OCI-LY7 (cell line): ENCODE data around the gene PRSS33.

Source experiments
- EZH2phosphoT487 ChIP-seq: fragments of 200-600 bp; sonication (generic); IDR thresholded peaks from 2 replicates; pipeline ENCODE4 v1.6.1; 2018; ENCODE audit warnings: low read depth, borderline replicate concordance, mild to moderate bottlenecking, mixed run types, antibody characterized with exemption, low read length, moderate library complexity, mixed read lengths
- TF ChIP-seq, protein P1 (sequence below): fragments of 200-600 bp; sonication (generic); conservative IDR thresholded peaks from 2 replicates; pipeline ENCODE4 v1.5.1; 2014; ENCODE audit warnings: mild to moderate bottlenecking, antibody characterized with exemption, low read length, moderate library complexity, mixed read lengths

DNA sequence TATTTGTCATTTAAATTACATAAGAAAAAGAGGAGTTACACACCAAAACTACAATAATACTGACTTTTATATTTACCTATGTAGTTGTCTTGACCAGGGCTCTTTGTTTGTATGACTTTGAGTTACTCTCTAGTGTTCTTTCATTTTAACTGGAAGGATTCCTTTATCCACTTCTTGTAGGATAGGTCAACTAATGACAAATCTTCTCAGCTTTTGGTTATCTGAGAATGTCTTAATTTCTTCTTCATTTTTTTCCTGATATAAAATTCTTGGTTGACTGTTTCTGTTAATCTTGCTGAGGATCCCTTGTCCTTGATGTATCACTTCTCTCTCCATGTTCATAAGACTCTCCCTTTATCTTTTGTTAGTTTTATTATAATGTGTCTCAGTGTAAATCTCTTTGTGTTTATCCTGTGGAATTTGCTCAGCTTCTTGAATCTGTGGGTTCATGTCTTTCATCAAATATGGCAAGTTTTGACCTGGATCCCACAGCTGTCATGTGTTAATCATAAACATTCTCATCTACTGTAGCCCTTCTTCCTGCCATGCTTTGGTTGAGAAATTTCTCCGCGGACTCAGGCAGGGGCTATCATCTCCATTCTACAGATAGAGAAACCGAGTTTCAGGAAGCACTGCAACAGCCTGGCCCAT is 16.3 kb upstream of the PRSS33 start:
- TF ChIP-seq, protein P1, sequence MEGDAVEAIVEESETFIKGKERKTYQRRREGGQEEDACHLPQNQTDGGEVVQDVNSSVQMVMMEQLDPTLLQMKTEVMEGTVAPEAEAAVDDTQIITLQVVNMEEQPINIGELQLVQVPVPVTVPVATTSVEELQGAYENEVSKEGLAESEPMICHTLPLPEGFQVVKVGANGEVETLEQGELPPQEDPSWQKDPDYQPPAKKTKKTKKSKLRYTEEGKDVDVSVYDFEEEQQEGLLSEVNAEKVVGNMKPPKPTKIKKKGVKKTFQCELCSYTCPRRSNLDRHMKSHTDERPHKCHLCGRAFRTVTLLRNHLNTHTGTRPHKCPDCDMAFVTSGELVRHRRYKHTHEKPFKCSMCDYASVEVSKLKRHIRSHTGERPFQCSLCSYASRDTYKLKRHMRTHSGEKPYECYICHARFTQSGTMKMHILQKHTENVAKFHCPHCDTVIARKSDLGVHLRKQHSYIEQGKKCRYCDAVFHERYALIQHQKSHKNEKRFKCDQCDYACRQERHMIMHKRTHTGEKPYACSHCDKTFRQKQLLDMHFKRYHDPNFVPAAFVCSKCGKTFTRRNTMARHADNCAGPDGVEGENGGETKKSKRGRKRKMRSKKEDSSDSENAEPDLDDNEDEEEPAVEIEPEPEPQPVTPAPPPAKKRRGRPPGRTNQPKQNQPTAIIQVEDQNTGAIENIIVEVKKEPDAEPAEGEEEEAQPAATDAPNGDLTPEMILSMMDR = no peak
- no peak for TF ChIP-seq EZH2phosphoT487
